Loucy (cell line): ENCODE results near the gene GARIN5A.

ENCODE experiments used
- CTCF ChIP-seq: fragments of 200-600 bp; sonication (generic); conservative IDR thresholded peaks from 2 replicates; pipeline ENCODE4 v1.5.1; 2014; ENCODE audit warnings: mild to moderate bottlenecking, antibody characterized with exemption, low read length
- EZH2phosphoT487 ChIP-seq: fragments of 200-600 bp; IDR thresholded peaks from 2 replicates; pipeline ENCODE4 v1.6.1; 2018; ENCODE audit warnings: antibody characterized with exemption, mild to moderate bottlenecking, moderate library complexity, borderline replicate concordance

GRCh38 chr19:50447053-50447452 lies 29.6 kb downstream of the GARIN5A start:
- TF ChIP-seq CTCF (no peak), EZH2phosphoT487 (no peak)
